GM19463 (cell line): ENCODE data around the gene ANKRD9.

Experiments used
- ATAC-seq: cut with Tn5 transposase; IDR thresholded peaks from one replicate; pipeline ENCODE4 v1.9.1; 2021; ENCODE audit warnings: mild to moderate bottlenecking, moderate library complexity; ENCODE audit not compliant: unreplicated experiment

Gene ANKRD9

GRCh38 chr14:102479777-102480176 lies 29.8 kb downstream of the ANKRD9 start:
- ATAC-seq = no peak

GRCh38 chr14:102479107-102479506 lies 30.5 kb downstream of the ANKRD9 start:
- ATAC-seq = no peak

- ATAC-seq = no peak
Measured at GRCh38 chr14:102474934-102475333, 34.6 kb downstream of the ANKRD9 start.

GRCh38 chr14:102473559-102473958 lies 36.0 kb downstream of the ANKRD9 start:
- no peak for ATAC-seq

GRCh38 chr14:102472791-102473150 lies 36.8 kb downstream of the ANKRD9 start:
- no peak for ATAC-seq

- ATAC-seq = no peak
Measured at GRCh38 chr14:102471921-102472790, 37.4 kb downstream of the ANKRD9 start.

- ATAC-seq = no peak
Measured at GRCh38 chr14:102469261-102469660, 40.3 kb downstream of the ANKRD9 start.

GRCh38 chr14:102464846-102465341 lies 44.7 kb downstream of the ANKRD9 start:
- no peak for ATAC-seq

- ATAC-seq = no peak
Measured at GRCh38 chr14:102464006-102464405, 45.6 kb downstream of the ANKRD9 start.

- ATAC-seq = no peak
Measured at GRCh38 chr14:102462391-102462790, 47.2 kb downstream of the ANKRD9 start.

- ATAC-seq = no peak
Measured at GRCh38 chr14:102461490-102462338, 47.9 kb downstream of the ANKRD9 start.

- ATAC-seq = no peak
Measured at GRCh38 chr14:102457509-102457908, 52.1 kb downstream of the ANKRD9 start.

- no peak for ATAC-seq
Measured at GRCh38 chr14:102454711-102455110, 54.9 kb downstream of the ANKRD9 start.

- no peak for ATAC-seq
Measured at GRCh38 chr14:102452302-102452701, 57.3 kb downstream of the ANKRD9 start.
